ENCODE results near the gene AIG1. TPM values are rescaled to one million over a fixed set of nuclear protein-coding genes. Genes with fewer than 3 reads are reported as not detected.
"Not testable (repeated sequence)": the region's sequence is repeated elsewhere in the genome, so short reads cannot be mapped to it uniquely, and the experiment has no call there.

Gene AIG1
- total RNA-seq, 6 experiments from 2014 or later, result 50.7 to 70.5 (median 52.5) TPM

- Mint-ChIP-seq H3K9me3 (peaks cover 10% of the 10 kb centered on the region), H3K4me1 (ENCODE audit: low read depth) (peaks cover 37% of the 10 kb centered on the region), H3K27me3 (ENCODE audit: insufficient read depth) (no peaks in the 10 kb centered on the region; the same call in 1 of the 2 replicates), H3K27ac (no peak overlapping the region), H3K36me3 (ENCODE audit: low read depth) (peaks cover 49% of the 10 kb centered on the region), H3K4me3 (no peak overlapping the region)
- TF ChIP-seq CTCF (IDR thresholded peaks at IDR 0.05), result no peak
- no peak for DNase-seq
These were observed 75.3 kb downstream of the AIG1 start for GRCh38 chr6:143135797-143136561.

- no peak for DNase-seq
- H3K9me3 Mint-ChIP-seq, result peaks cover 5% of the 10 kb centered on the region; the same call in 1 of the 2 replicates
- TF ChIP-seq CTCF (IDR thresholded peaks at IDR 0.05), result no peak
- no peak overlapping the region for H3K4me3 Mint-ChIP-seq
- H3K27me3 Mint-ChIP-seq (ENCODE audit: insufficient read depth), result no peaks in the 10 kb centered on the region; the same call in 1 of the 2 replicates
- no peak overlapping the region for H3K27ac Mint-ChIP-seq
- H3K36me3 Mint-ChIP-seq (ENCODE audit: low read depth), result peaks cover 45% of the 10 kb centered on the region
- H3K4me1 Mint-ChIP-seq (ENCODE audit: low read depth), result peaks cover 43% of the 10 kb centered on the region
These were observed 76.0 kb downstream of the AIG1 start for GRCh38 chr6:143136647-143137046.

GRCh38 chr6:143139239-143139784 lies 78.6 kb downstream of the AIG1 start:
- no peak overlapping the region for H3K4me3 Mint-ChIP-seq
- H3K36me3 Mint-ChIP-seq (ENCODE audit: low read depth), result peaks cover 45% of the 10 kb centered on the region
- no peak for DNase-seq
- TF ChIP-seq CTCF (IDR thresholded peaks at IDR 0.05), result no peak
- H3K4me1 Mint-ChIP-seq (ENCODE audit: low read depth), result peaks cover 46% of the 10 kb centered on the region
- H3K9me3 Mint-ChIP-seq, result peaks cover 5% of the 10 kb centered on the region; the same call in 1 of the 2 replicates
- peak overlapping the region; percentile 44 for H3K27ac Mint-ChIP-seq
- no peaks in the 10 kb centered on the region; the same call in 1 of the 2 replicates for H3K27me3 Mint-ChIP-seq (ENCODE audit: insufficient read depth)

- not testable (repeated sequence) for H3K9me3 Mint-ChIP-seq; H3K4me3 Mint-ChIP-seq; H3K27me3 Mint-ChIP-seq (ENCODE audit: insufficient read depth); DNase-seq
- Mint-ChIP-seq H3K27ac (peak overlapping the region; percentile 44), H3K4me1 (ENCODE audit: low read depth) (peaks cover 46% of the 10 kb centered on the region), H3K36me3 (ENCODE audit: low read depth) (peaks cover 45% of the 10 kb centered on the region)
These were observed 79.2 kb downstream of the AIG1 start for GRCh38 chr6:143139884-143140283.

GRCh38 chr6:143140767-143141166 lies 80.1 kb downstream of the AIG1 start:
- peaks cover 5% of the 10 kb centered on the region; the same call in 1 of the 2 replicates for H3K9me3 Mint-ChIP-seq
- H3K36me3 Mint-ChIP-seq (ENCODE audit: low read depth), result peaks cover 45% of the 10 kb centered on the region
- no peaks in the 10 kb centered on the region; the same call in 1 of the 2 replicates for H3K27me3 Mint-ChIP-seq (ENCODE audit: insufficient read depth)
- DNase-seq, result no peak
- H3K4me1 Mint-ChIP-seq (ENCODE audit: low read depth), result peaks cover 40% of the 10 kb centered on the region
- no peak overlapping the region for H3K4me3 Mint-ChIP-seq
- H3K27ac Mint-ChIP-seq, result 0 out of 2 replicates have a peak overlapping the region, but pooled peaks have one; percentile 48
- no peak for TF ChIP-seq CTCF (IDR thresholded peaks at IDR 0.05)

- Mint-ChIP-seq H3K4me1 (ENCODE audit: low read depth) (peaks cover 34% of the 10 kb centered on the region), H3K4me3 (no peak overlapping the region), H3K27me3 (ENCODE audit: insufficient read depth) (no peaks in the 10 kb centered on the region; the same call in 1 of the 2 replicates), H3K9me3 (peaks cover 5% of the 10 kb centered on the region; the same call in 1 of the 2 replicates), H3K36me3 (ENCODE audit: low read depth) (peaks cover 45% of the 10 kb centered on the region), H3K27ac (peak overlapping the region; percentile 48; the same call in 1 of the 2 replicates)
- TF ChIP-seq CTCF (IDR thresholded peaks at IDR 0.05), result no peak
- DNase-seq, result peak; percentile 64
These were observed 80.8 kb downstream of the AIG1 start for GRCh38 chr6:143141442-143141841.

All from HFFc6 (cell line).